ENCODE data around the gene ETNPPL.

The ETNPPL gene

GRCh38 chr4:108762559-108763225, at the start of gene ETNPPL:
ETNPPL (minus strand) TSS chr4:108763053; CDS start chr4:108762898, 155 bp downstream.
- Histone ChIP-seq H3K27me3 (ENCODE audit: insufficient read depth, low read length) (peaks cover 38% of the 10 kb centered on the region), H3K9me3 (ENCODE audit: low read length) (no peaks in the 10 kb centered on the region), H3K4me1 (ENCODE audit: insufficient read depth, low read length) (peaks cover 6% of the 10 kb centered on the region), H3K36me3 (ENCODE audit: insufficient read depth, low read length) (no peaks in the 10 kb centered on the region), H3K4me3 (ENCODE audit: low read length) (peak within 1 kb of the TSS; percentile 50), H2AFZ (ENCODE audit: low read depth, low read length) (peak within 1 kb of the TSS; percentile 90)

GRCh38 chr4:108811486-108811885, 48.6 kb upstream of the ETNPPL start:
- no peaks in the 10 kb centered on the region for H3K9me3 ChIP-seq (ENCODE audit: low read length)
- H3K4me1 ChIP-seq (ENCODE audit: insufficient read depth, low read length) = no peaks in the 10 kb centered on the region
- no peak overlapping the region for H2AFZ ChIP-seq (ENCODE audit: low read depth, low read length)
- no peaks in the 10 kb centered on the region for H3K27me3 ChIP-seq (ENCODE audit: insufficient read depth, low read length)
- no peak overlapping the region for H3K4me3 ChIP-seq (ENCODE audit: low read length)
- no peaks in the 10 kb centered on the region for H3K36me3 ChIP-seq (ENCODE audit: insufficient read depth, low read length)

GRCh38 chr4:108810087-108810486, 47.2 kb upstream of the ETNPPL start:
- Histone ChIP-seq H2AFZ (ENCODE audit: low read depth, low read length) (no peak overlapping the region), H3K9me3 (ENCODE audit: low read length) (no peaks in the 10 kb centered on the region), H3K4me1 (ENCODE audit: insufficient read depth, low read length) (no peaks in the 10 kb centered on the region), H3K36me3 (ENCODE audit: insufficient read depth, low read length) (no peaks in the 10 kb centered on the region), H3K4me3 (ENCODE audit: low read length) (no peak overlapping the region), H3K27me3 (ENCODE audit: insufficient read depth, low read length) (no peaks in the 10 kb centered on the region)

GRCh38 chr4:108804648-108805273, 41.9 kb upstream of the ETNPPL start:
- Histone ChIP-seq H3K27me3 (ENCODE audit: insufficient read depth, low read length) (peaks cover 4% of the 10 kb centered on the region), H3K4me3 (ENCODE audit: low read length) (no peak overlapping the region), H3K4me1 (ENCODE audit: insufficient read depth, low read length) (no peaks in the 10 kb centered on the region), H3K36me3 (ENCODE audit: insufficient read depth, low read length) (no peaks in the 10 kb centered on the region), H2AFZ (ENCODE audit: low read depth, low read length) (no peak overlapping the region), H3K9me3 (ENCODE audit: low read length) (no peaks in the 10 kb centered on the region)

- Histone ChIP-seq H3K36me3 (ENCODE audit: insufficient read depth, low read length) (no peaks in the 10 kb centered on the region), H3K9me3 (ENCODE audit: low read length) (no peaks in the 10 kb centered on the region), H3K4me3 (ENCODE audit: low read length) (no peak overlapping the region), H3K4me1 (ENCODE audit: insufficient read depth, low read length) (no peaks in the 10 kb centered on the region), H3K27me3 (ENCODE audit: insufficient read depth, low read length) (peaks cover 4% of the 10 kb centered on the region), H2AFZ (ENCODE audit: low read depth, low read length) (no peak overlapping the region)
Measured at GRCh38 chr4:108799306-108799705, 36.5 kb upstream of the ETNPPL start.

GRCh38 chr4:108796173-108796572, 33.3 kb upstream of the ETNPPL start:
- Histone ChIP-seq H2AFZ (ENCODE audit: low read depth, low read length) (no peak overlapping the region), H3K9me3 (ENCODE audit: low read length) (no peaks in the 10 kb centered on the region), H3K4me3 (ENCODE audit: low read length) (no peak overlapping the region), H3K36me3 (ENCODE audit: insufficient read depth, low read length) (no peaks in the 10 kb centered on the region), H3K4me1 (ENCODE audit: insufficient read depth, low read length) (no peaks in the 10 kb centered on the region), H3K27me3 (ENCODE audit: insufficient read depth, low read length) (no peaks in the 10 kb centered on the region)

GRCh38 chr4:108795733-108796132, 32.9 kb upstream of the ETNPPL start:
- H3K36me3 ChIP-seq (ENCODE audit: insufficient read depth, low read length) = no peaks in the 10 kb centered on the region
- H3K4me3 ChIP-seq (ENCODE audit: low read length) = no peak overlapping the region
- H3K4me1 ChIP-seq (ENCODE audit: insufficient read depth, low read length) = no peaks in the 10 kb centered on the region
- no peaks in the 10 kb centered on the region for H3K9me3 ChIP-seq (ENCODE audit: low read length)
- H2AFZ ChIP-seq (ENCODE audit: low read depth, low read length) = no peak overlapping the region
- no peaks in the 10 kb centered on the region for H3K27me3 ChIP-seq (ENCODE audit: insufficient read depth, low read length)

- H3K4me1 ChIP-seq (ENCODE audit: insufficient read depth, low read length) = no peaks in the 10 kb centered on the region
- no peaks in the 10 kb centered on the region for H3K36me3 ChIP-seq (ENCODE audit: insufficient read depth, low read length)
- no peaks in the 10 kb centered on the region for H3K9me3 ChIP-seq (ENCODE audit: low read length)
- H3K27me3 ChIP-seq (ENCODE audit: insufficient read depth, low read length) = no peaks in the 10 kb centered on the region
- no peak overlapping the region for H2AFZ ChIP-seq (ENCODE audit: low read depth, low read length)
- no peak overlapping the region for H3K4me3 ChIP-seq (ENCODE audit: low read length)
Measured at GRCh38 chr4:108794136-108794535, 31.3 kb upstream of the ETNPPL start.

GRCh38 chr4:108793415-108793814, 30.6 kb upstream of the ETNPPL start:
- H3K27me3 ChIP-seq (ENCODE audit: insufficient read depth, low read length) = no peaks in the 10 kb centered on the region
- H3K4me3 ChIP-seq (ENCODE audit: low read length) = no peak overlapping the region
- H2AFZ ChIP-seq (ENCODE audit: low read depth, low read length) = no peak overlapping the region
- no peaks in the 10 kb centered on the region for H3K9me3 ChIP-seq (ENCODE audit: low read length)
- no peaks in the 10 kb centered on the region for H3K36me3 ChIP-seq (ENCODE audit: insufficient read depth, low read length)
- H3K4me1 ChIP-seq (ENCODE audit: insufficient read depth, low read length) = no peaks in the 10 kb centered on the region

GRCh38 chr4:108788731-108789130, 25.9 kb upstream of the ETNPPL start:
- no peak overlapping the region for H2AFZ ChIP-seq (ENCODE audit: low read depth, low read length)
- H3K36me3 ChIP-seq (ENCODE audit: insufficient read depth, low read length) = no peaks in the 10 kb centered on the region
- no peaks in the 10 kb centered on the region for H3K9me3 ChIP-seq (ENCODE audit: low read length)
- H3K4me3 ChIP-seq (ENCODE audit: low read length) = no peak overlapping the region
- H3K4me1 ChIP-seq (ENCODE audit: insufficient read depth, low read length) = no peaks in the 10 kb centered on the region
- H3K27me3 ChIP-seq (ENCODE audit: insufficient read depth, low read length) = no peaks in the 10 kb centered on the region

GRCh38 chr4:108787724-108788123, 24.9 kb upstream of the ETNPPL start:
- Histone ChIP-seq H3K4me1 (ENCODE audit: insufficient read depth, low read length) (no peaks in the 10 kb centered on the region), H3K4me3 (ENCODE audit: low read length) (no peak overlapping the region), H3K36me3 (ENCODE audit: insufficient read depth, low read length) (no peaks in the 10 kb centered on the region), H3K9me3 (ENCODE audit: low read length) (no peaks in the 10 kb centered on the region), H3K27me3 (ENCODE audit: insufficient read depth, low read length) (no peaks in the 10 kb centered on the region), H2AFZ (ENCODE audit: low read depth, low read length) (no peak overlapping the region)

- H3K4me1 ChIP-seq (ENCODE audit: insufficient read depth, low read length) = no peaks in the 10 kb centered on the region
- no peak overlapping the region for H2AFZ ChIP-seq (ENCODE audit: low read depth, low read length)
- H3K4me3 ChIP-seq (ENCODE audit: low read length) = no peak overlapping the region
- H3K36me3 ChIP-seq (ENCODE audit: insufficient read depth, low read length) = no peaks in the 10 kb centered on the region
- H3K27me3 ChIP-seq (ENCODE audit: insufficient read depth, low read length) = no peaks in the 10 kb centered on the region
- H3K9me3 ChIP-seq (ENCODE audit: low read length) = no peaks in the 10 kb centered on the region
Measured at GRCh38 chr4:108787106-108787505, 24.3 kb upstream of the ETNPPL start.

GRCh38 chr4:108786351-108786750, 23.5 kb upstream of the ETNPPL start:
- H2AFZ ChIP-seq (ENCODE audit: low read depth, low read length) = no peak overlapping the region
- no peaks in the 10 kb centered on the region for H3K4me1 ChIP-seq (ENCODE audit: insufficient read depth, low read length)
- H3K27me3 ChIP-seq (ENCODE audit: insufficient read depth, low read length) = no peaks in the 10 kb centered on the region
- no peaks in the 10 kb centered on the region for H3K9me3 ChIP-seq (ENCODE audit: low read length)
- no peak overlapping the region for H3K4me3 ChIP-seq (ENCODE audit: low read length)
- no peaks in the 10 kb centered on the region for H3K36me3 ChIP-seq (ENCODE audit: insufficient read depth, low read length)
